Activated CD8-positive, alpha-beta memory T cell treated with anti-CD3 and anti-CD28 coated beads, Interleukin-2, amount 10 ng/mL, durations not matched to agents 7 days and 5 days (primary cell): Measurements from ENCODE around the gene TANGO6. TPM values are rescaled to one million over a fixed set of nuclear protein-coding genes. Genes with fewer than 3 reads are reported as not detected.
A peak's percentile ranks its signal among the peaks of the same experiment; 100 is the strongest.
"Not testable (repeated sequence)": the region's sequence is repeated elsewhere in the genome, so short reads cannot be mapped to it uniquely, and the experiment has no call there.

Experiments
- ATAC-seq: fragments of 150-1000 bp; cut with Tn5 transposase; one replicate; pipeline ENCODE4 v1.10.0; 2021; ENCODE audit warnings: moderate library complexity
- CTCF ChIA-PET: fragments of 350-600 bp; sonication (Branson Sonifier 250); formaldehyde crosslinking; loops from one replicate; lab custom pipeline; 2021; ENCODE audit warnings: antibody characterized with exemption; lab: Charles Lee
- DNase-seq: peaks from one replicate; pipeline ENCODE4 v3.0.0-alpha.2; 2020
- H3K27ac Mint-ChIP-seq: one replicate; pipeline ENCODE4 v1.8.0; 2021; ENCODE audit warnings: mild to moderate bottlenecking, mixed read lengths
- H3K27me3 Mint-ChIP-seq: one replicate; pipeline ENCODE4 v1.8.0; 2021; ENCODE audit warnings: mixed read lengths
- H3K36me3 Mint-ChIP-seq: one replicate; pipeline ENCODE4 v1.8.0; 2021; ENCODE audit warnings: mild to moderate bottlenecking, mixed read lengths
- H3K4me1 Mint-ChIP-seq: one replicate; pipeline ENCODE4 v1.8.0; 2021; ENCODE audit warnings: mixed read lengths
- H3K4me3 Mint-ChIP-seq: one replicate; pipeline ENCODE4 v1.8.0; 2021; ENCODE audit warnings: mild to moderate bottlenecking, moderate library complexity, mixed read lengths
- H3K9me3 Mint-ChIP-seq: one replicate; pipeline ENCODE4 v1.8.0; 2022; ENCODE audit warnings: low read depth, mixed read lengths
- total RNA-seq, 2 experiments: library from RNA; stranded (reverse); gene quantifications; one replicate each; pipeline ENCODE4 v1.2.3, GENCODE V29; 2021

The TANGO6 gene
- total RNA-seq, 2 experiments from 2014 or later, result 20.2 to 22.3 TPM

- DNase-seq (no peak), ATAC-seq (no peak)
- Mint-ChIP-seq H3K9me3 (no peaks in the 10 kb centered on the region), H3K27ac (no peak overlapping the region), H3K4me3 (no peak overlapping the region), H3K4me1 (peaks cover 28% of the 10 kb centered on the region), H3K27me3 (no peaks in the 10 kb centered on the region), H3K36me3 (peaks cover 16% of the 10 kb centered on the region)
- CTCF ChIA-PET, result interaction anchor here (1.1 to 3.0 kb wide), 3 partner anchors 13 to 597 kb away, joined by 3 to 14 read pairs (median 5); no protein-coding TSS in a partner anchor
These were observed 282.9 kb downstream of the TANGO6 start for GRCh38 chr16:69126221-69126620.

DNA sequence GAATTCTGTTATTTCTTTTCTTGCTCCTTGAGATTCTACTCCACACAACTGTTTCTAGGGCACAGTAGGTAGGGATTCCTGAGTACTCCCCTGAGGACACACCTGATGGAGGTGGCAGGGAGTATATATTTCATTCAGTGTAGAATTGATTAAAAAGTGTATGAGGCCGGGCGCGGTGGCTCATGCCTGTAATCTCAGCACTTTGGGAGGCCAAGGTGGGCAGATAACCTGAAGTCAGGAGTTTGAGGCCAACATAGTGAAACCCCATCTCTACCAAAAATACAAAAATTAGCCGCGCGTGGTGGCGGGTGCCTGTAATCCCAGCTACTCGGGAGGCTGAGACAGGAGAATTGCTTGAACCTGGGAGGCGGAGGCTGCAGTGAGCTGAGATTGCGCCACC, 283.5 kb downstream of the TANGO6 start:
- H3K36me3 Mint-ChIP-seq, result peaks cover 14% of the 10 kb centered on the region
- not testable (repeated sequence) for H3K4me3 Mint-ChIP-seq, DNase-seq, ATAC-seq, H3K27ac Mint-ChIP-seq, H3K9me3 Mint-ChIP-seq, H3K27me3 Mint-ChIP-seq
- H3K4me1 Mint-ChIP-seq, result peaks cover 30% of the 10 kb centered on the region
- CTCF ChIA-PET, result interaction anchor here (1.0 to 1.3 kb wide), 2 partner anchors 13 to 598 kb away, joined by 3 to 4 read pairs; no protein-coding TSS in a partner anchor

GRCh38 chr16:69127966-69128510, 284.7 kb downstream of the TANGO6 start:
- Mint-ChIP-seq H3K9me3 (no peaks in the 10 kb centered on the region), H3K27me3 (no peaks in the 10 kb centered on the region), H3K4me3 (no peak overlapping the region), H3K4me1 (peaks cover 30% of the 10 kb centered on the region), H3K36me3 (peaks cover 12% of the 10 kb centered on the region), H3K27ac (no peak overlapping the region)
- no peak for DNase-seq
- CTCF ChIA-PET, result interaction anchor here (0.8 to 1.1 kb wide), 3 partner anchors 16 to 599 kb away, joined by 3 to 4 read pairs (median 4); no protein-coding TSS in a partner anchor
- ATAC-seq, result no peak

GRCh38 chr16:69130461-69130860, 287.1 kb downstream of the TANGO6 start:
- Mint-ChIP-seq H3K4me1 (peaks cover 48% of the 10 kb centered on the region), H3K9me3 (no peaks in the 10 kb centered on the region), H3K4me3 (peak overlapping the region; percentile 95), H3K27me3 (no peaks in the 10 kb centered on the region), H3K36me3 (peaks cover 18% of the 10 kb centered on the region), H3K27ac (peak overlapping the region; percentile 85)
- ATAC-seq, result no peak
- DNase-seq, result no peak
- CTCF ChIA-PET, result interaction anchor here (1.1 to 1.4 kb wide), 3 partner anchors 19 to 610 kb away, joined by 3 to 4 read pairs (median 3); no protein-coding TSS in a partner anchor

- H3K27me3 Mint-ChIP-seq, result no peaks in the 10 kb centered on the region
- H3K36me3 Mint-ChIP-seq, result peaks cover 18% of the 10 kb centered on the region
- DNase-seq, result no peak
These were observed 288.0 kb downstream of the TANGO6 start for GRCh38 chr16:69131167-69131838.

GRCh38 chr16:69131839-69132423, 288.6 kb downstream of the TANGO6 start:
- Mint-ChIP-seq H3K4me3 (peak overlapping the region; percentile 95), H3K4me1 (peaks cover 50% of the 10 kb centered on the region), H3K36me3 (peaks cover 23% of the 10 kb centered on the region), H3K9me3 (no peaks in the 10 kb centered on the region), H3K27ac (peak overlapping the region; percentile 87), H3K27me3 (no peaks in the 10 kb centered on the region)
- CTCF ChIA-PET, result interaction anchor here (0.9 to 2.9 kb wide), 3 partner anchors 8 to 887 kb away, joined by 3 to 18 read pairs (median 12); partner anchors contain the start of gene PLA2G15
- DNase-seq (peak; percentile 85), ATAC-seq (peak; percentile 54)

More at GRCh38 chr16:69131167-69131838, 288.0 kb downstream of the TANGO6 start:
- Mint-ChIP-seq H3K27ac (peak overlapping the region; percentile 85), H3K4me1 (peaks cover 46% of the 10 kb centered on the region), H3K4me3 (peak overlapping the region; percentile 95), H3K9me3 (no peaks in the 10 kb centered on the region)
- CTCF ChIA-PET, result interaction anchor here (0.9 kb wide), 1 partner anchor 887 kb away, joined by 3 read pairs; the partner anchor contains the start of gene PLA2G15
- ATAC-seq, result no peak

GRCh38 chr16:69132424-69133252, 289.3 kb downstream of the TANGO6 start, which contains the start of the genes CHTF8 and UTP4:
TSS of gene CHTF8 (minus strand) at chr16:69132588. CDS start at chr16:69121458, 11,130 bp downstream.
TSS of gene UTP4 (plus strand) at chr16:69132649. CDS start at chr16:69133460, 811 bp downstream.
- Mint-ChIP-seq H3K27ac (peak within 1 kb of the TSS; percentile 87), H3K27me3 (no peaks in the 10 kb centered on the region), H3K36me3 (peaks cover 23% of the 10 kb centered on the region), H3K9me3 (no peaks in the 10 kb centered on the region), H3K4me1 (peaks cover 51% of the 10 kb centered on the region), H3K4me3 (peak within 1 kb of the TSS; percentile 95)
- ATAC-seq, result peak; percentile 95
- CTCF ChIA-PET, result interaction anchor here (0.8 to 2.9 kb wide), 5 partner anchors 8 to 178 kb away, joined by 3 to 18 read pairs (median 4); partner anchors contain the start of gene SNTB2
- DNase-seq, result peak; percentile 91

DNA sequence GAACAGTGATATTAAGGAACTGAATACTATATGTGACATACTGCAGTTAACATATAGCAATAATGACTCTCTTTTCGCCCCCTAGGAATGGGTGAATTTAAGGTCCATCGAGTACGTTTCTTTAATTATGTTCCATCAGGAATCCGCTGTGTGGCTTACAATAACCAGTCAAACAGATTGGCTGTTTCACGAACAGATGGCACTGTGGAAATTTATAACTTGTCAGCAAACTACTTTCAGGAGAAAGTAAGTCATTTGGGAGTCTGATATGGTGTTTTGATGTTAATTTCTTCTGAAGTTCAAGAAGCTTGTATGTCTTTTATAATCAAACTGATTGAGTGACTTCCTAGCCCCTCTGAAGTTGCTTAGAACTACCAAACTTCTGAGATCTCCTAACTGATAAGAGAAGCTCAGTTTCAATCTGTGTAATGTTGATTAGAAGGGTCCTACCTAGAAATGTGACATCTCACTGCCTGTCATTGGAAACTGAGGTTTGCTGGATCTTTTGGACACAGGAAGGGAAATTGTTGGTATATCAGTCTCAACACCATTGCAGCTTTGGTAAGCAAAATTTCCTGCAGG, 290.1 kb downstream of the TANGO6 start:
- Mint-ChIP-seq H3K9me3 (no peaks in the 10 kb centered on the region), H3K27me3 (no peaks in the 10 kb centered on the region), H3K4me3 (peak overlapping the region; percentile 95), H3K4me1 (peaks cover 49% of the 10 kb centered on the region), H3K36me3 (peaks cover 25% of the 10 kb centered on the region), H3K27ac (peak overlapping the region; percentile 87)
- CTCF ChIA-PET, result interaction anchor here (0.8 to 2.9 kb wide), 5 partner anchors 9 to 177 kb away, joined by 3 to 18 read pairs (median 4); partner anchors contain the start of gene SNTB2
- no peak for ATAC-seq
- DNase-seq, result no peak

Other genes starting within 250 kb of the TANGO6 start
- under 1 TPM in 1 of 2 experiments, not detected in 1; 0.73 TPM for gene CDH3, start 198.2 kb upstream of the TANGO6 start, total RNA-seq
- under 1 TPM; 0.06 to 0.09 TPM for gene CDH1, start 106.2 kb upstream of the TANGO6 start, total RNA-seq